Astrocyte of the cerebellum (primary cell): Measurements from ENCODE around the gene UBE4B.

Experiments
- DNase-seq: peaks from one replicate; pipeline ENCODE4 v3.0.0-alpha.2; 2011; ENCODE audit warnings: low read depth
- H3K4me3 ChIP-seq: 2 replicates; pipeline ENCODE4 v1.5.1; 2011; ENCODE audit warnings: mild to moderate bottlenecking, low read depth, low read length, moderate library complexity
- in situ Hi-C: cut with HindIII; loops from 2 replicates; pipeline ENCODE4 v1.10.0; 2017; ENCODE audit warnings: low sequenced_read_pairs
- TF ChIP-seq, protein P1 (sequence below): IDR thresholded peaks from 2 replicates; pipeline ENCODE4 v1.5.1; 2012; ENCODE audit warnings: low read length, low read depth, moderate library complexity, mild to moderate bottlenecking; ENCODE audit errors: missing control alignments

The UBE4B gene

DNA sequence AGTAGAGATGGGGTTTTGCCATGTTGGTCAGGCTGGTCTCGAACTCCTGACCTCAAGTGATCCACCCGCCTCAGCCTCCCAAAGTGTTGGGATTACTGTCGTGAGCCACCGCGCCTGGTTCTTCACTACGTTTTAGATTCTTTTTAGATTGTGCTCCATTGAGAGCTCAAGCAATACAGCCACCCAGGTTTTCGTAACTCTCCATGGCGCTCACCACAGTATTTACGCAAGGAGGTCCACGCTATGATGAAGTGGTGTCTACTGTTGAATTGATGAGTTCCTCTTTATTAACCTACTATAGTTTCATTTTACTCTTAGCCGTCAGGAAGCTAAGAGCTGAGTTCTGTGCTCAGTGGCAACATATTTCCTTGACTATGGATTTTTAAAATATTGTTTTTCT, 175.8 kb downstream of the UBE4B start:
- no peak for DNase-seq
- in situ Hi-C loops, result no loop called here
- H3K4me3 ChIP-seq, result no peak overlapping the region
- TF ChIP-seq, protein P1, sequence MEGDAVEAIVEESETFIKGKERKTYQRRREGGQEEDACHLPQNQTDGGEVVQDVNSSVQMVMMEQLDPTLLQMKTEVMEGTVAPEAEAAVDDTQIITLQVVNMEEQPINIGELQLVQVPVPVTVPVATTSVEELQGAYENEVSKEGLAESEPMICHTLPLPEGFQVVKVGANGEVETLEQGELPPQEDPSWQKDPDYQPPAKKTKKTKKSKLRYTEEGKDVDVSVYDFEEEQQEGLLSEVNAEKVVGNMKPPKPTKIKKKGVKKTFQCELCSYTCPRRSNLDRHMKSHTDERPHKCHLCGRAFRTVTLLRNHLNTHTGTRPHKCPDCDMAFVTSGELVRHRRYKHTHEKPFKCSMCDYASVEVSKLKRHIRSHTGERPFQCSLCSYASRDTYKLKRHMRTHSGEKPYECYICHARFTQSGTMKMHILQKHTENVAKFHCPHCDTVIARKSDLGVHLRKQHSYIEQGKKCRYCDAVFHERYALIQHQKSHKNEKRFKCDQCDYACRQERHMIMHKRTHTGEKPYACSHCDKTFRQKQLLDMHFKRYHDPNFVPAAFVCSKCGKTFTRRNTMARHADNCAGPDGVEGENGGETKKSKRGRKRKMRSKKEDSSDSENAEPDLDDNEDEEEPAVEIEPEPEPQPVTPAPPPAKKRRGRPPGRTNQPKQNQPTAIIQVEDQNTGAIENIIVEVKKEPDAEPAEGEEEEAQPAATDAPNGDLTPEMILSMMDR, result no peak

DNA sequence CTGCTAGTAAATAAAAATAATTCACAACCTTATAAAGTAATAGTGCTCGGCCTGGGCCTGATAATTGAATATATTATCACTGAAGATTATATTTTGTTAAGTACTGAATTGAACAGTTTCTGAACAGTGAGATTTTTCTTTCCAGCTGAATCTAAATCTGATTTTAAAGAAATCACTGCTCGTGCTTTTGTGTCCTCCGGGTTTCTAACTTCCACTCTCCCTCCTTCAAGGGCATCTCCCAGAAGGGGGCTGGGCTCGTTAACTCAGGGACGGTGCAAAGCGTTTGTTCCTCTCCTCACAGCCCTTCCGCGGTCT, 176.8 kb downstream of the UBE4B start:
- DNase-seq, result no peak
- peak overlapping the region; percentile 98 for H3K4me3 ChIP-seq
- TF ChIP-seq, protein P1, result no peak
- in situ Hi-C loops, result no loop called here

DNA sequence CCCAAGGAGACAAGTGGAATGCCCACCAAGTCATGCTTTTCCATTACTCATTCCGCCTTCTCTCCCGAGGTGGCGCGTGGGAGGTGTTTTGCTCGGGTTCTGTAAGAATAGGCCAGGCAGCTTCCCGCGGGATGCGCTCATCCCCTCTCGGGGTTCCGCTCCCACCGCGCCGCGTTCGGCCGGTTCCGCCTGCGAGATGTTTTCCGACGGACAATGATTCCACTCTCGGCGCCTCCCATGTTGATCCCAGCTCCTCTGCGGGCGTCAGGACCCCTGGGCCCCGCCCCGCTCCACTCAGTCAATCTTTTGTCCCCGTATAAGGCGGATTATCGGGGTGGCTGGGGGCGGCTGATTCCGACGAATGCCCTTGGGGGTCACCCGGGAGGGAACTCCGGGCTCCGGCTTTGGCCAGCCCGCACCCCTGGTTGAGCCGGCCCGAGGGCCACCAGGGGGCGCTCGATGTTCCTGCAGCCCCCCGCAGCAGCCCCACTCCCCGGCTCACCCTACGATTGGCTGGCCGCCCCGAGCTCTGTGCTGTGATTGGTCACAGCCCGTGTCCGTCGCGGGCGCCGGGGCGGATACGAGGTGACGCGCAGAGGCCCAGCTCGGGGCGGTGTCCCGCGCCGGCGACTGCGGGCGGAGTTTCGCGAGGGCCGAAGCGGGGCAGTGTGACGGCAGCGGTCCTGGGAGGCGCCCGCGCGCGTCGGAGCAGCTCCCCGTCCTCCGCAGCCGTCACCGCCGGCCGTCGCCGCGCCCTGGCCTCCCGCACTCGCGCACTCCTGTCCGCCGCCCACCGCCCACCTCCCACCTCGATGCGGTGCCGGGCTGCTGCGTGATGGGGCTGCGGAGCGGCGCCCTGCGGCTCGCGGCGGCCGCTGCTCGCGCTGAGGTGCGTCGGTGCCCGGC, 177.4 kb downstream of the UBE4B start, which contains the start of gene KIF1B:
Gene KIF1B, plus strand, starts transcription at position 666 of the 906 bp plus-strand sequence. CDS start 21,759 bp downstream, outside the sequence.
- peak within 1 kb of the TSS; percentile 98 for H3K4me3 ChIP-seq
- in situ Hi-C loops, result no loop called here
- TF ChIP-seq, protein P1, result peak; percentile 93
- DNase-seq, result peak; percentile 93

DNA sequence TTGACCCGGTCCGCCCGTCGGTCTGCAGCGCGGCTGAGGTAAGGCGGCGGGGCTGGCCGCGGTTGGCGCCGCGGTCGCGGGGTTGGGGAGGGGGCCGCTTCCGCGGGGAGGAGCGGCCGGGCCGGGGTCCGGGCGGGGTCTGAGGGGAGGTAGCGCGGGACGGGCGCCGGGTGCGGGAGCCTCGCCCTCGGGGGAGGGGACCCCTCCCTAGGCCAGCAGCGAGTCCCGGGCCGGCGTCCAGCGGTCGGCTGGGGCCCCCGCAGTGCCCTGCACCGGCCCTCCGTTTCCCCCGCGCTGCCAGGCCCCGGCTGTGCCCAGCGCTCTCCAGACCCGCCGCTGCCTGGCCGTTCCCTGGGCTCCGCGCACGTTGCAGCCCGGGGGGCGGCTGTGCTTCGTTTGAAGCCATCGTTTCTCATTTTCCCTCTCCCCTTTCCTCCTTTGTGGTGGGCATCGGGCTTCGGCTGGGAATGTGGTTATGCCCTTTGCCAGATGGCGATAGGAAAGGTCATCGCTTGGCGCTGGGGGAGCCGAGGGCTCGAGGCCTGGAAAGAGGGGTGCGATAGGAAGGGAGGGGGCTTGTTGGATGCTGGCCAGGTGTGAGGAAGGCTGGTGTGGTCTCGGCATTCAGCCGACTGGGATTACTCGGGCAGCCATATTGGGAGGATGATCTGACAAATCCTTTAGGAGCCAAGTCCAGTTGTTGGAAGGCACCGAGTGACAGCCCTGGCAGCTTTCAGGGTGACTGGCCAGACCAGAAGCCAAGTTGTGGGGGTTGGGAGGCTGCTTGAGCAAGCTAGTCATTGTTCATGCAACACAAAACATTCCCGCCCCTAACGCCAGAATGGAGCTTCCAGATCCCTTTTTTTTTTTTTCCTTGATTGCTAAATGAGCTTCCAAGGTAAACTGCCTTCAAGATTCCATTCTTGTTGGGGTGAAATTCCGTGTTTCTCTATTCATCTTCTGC, 178.4 kb downstream of the UBE4B start:
- peak overlapping the region; percentile 98 for H3K4me3 ChIP-seq
- TF ChIP-seq, protein P1, result no peak
- in situ Hi-C loops, result no loop called here
- peak; percentile 59 for DNase-seq

DNA sequence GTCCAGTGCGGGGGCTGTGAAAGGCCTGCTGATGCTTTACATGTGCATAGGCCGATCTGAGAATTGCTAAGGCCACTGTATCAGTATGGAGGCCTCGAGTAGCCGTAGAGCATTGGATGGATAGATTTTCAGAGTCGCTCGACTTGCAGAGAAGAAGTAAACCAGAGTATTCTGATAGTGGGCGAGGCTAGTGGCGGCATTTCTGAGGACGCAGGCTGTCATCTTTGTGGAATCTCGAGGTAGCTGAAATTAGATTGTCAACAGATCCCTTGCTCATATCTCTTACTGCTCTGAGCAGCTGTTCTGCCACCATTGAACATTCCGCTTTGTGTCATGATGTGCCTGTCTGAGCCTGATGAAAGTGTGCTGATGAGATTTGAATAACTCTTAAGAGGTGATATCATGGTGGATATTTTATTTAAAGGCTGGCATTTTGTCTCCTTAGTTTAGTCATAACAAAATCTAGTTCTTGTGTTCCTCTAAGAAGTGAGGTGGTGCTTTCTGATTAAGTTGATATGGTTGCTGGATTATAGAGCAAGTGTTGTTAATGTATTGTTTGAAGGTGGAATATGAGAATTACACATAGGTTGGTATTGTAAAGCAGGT, 179.2 kb downstream of the UBE4B start:
- H3K4me3 ChIP-seq, result peak overlapping the region; percentile 98
- TF ChIP-seq, protein P1, result no peak
- no peak for DNase-seq
- in situ Hi-C loops, result no loop called here

DNA sequence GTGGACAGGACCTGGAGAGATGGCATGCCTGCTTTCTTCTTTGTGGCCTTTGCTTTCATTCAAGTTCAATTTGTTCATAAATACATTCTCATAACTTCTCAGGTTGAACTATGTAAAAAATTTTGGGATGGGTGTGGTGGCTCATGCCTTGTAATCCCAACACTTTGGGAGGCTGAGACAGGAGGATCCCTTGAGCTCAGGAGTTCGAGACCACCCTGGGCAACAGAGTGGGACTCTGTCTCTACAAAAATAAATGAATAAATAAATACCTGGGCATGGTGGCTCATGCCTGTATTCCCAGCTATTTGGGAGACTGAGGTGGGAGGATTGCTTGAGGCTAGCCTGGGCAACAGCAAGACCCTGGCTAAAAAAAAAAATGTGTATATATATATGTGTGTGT, 179.7 kb downstream of the UBE4B start:
- TF ChIP-seq, protein P1, result no peak
- in situ Hi-C loops, result no loop called here
- no peak for DNase-seq
- peak overlapping the region; percentile 98 for H3K4me3 ChIP-seq
